Endothelial cell of umbilical vein (primary cell): ENCODE measurements around the gene RAB7A. TPM values are rescaled to one million over a fixed set of nuclear protein-coding genes. Genes with fewer than 3 reads are reported as not detected.

Experiments used
- BruUV-seq: library from RNA; stranded (reverse); fragments of 400-500 nt; replicated peaks from 2 replicates; lab custom pipeline; 2021; lab: Mats Ljungman, UMichigan
- CTCF ChIA-PET: fragments of 300-600, 350-600 bp; sonication (Branson Sonifier 250); formaldehyde crosslinking; loops from one replicate; lab custom pipeline; 2021; ENCODE audit warnings: antibody characterized with exemption, inconsistent platforms; lab: Charles Lee
- POLR2A ChIA-PET: fragments of 300-600, 350-600 bp; sonication (Branson Sonifier 250); formaldehyde crosslinking; loops from one replicate; lab custom pipeline; 2021; ENCODE audit warnings: antibody characterized with exemption, inconsistent platforms; lab: Charles Lee
- DNase-seq: peaks from one replicate; pipeline ENCODE4 v3.0.0-alpha.2; 2011; ENCODE audit warnings: low read depth, low spot score
- FAIRE-seq: peaks from 2 replicates; lab custom pipeline; 2011; peaks lifted over from hg19 to GRCh38; lab: Jason Lieb, UNC
- H2AFZ ChIP-seq: 2 replicates; pipeline ENCODE4 v1.6.0; 2012; ENCODE audit warnings: low read depth, low read length, control low read depth, inconsistent platforms
- H3K27ac ChIP-seq: 2 replicates; pipeline ENCODE4 v1.5.1; 2011; ENCODE audit warnings: low read depth, mild to moderate bottlenecking, control low read depth, low read length, moderate library complexity; ENCODE audit not compliant: insufficient read depth
- H3K27me3 ChIP-seq, 2 experiments: 2 replicates each; pipeline versions ENCODE4 v1.6.0 to v1.6.1; 2011; ENCODE audit warnings: low read length in 2 of 2, mixed read lengths in 1 of 2; ENCODE audit not compliant: control insufficient read depth in 2 of 2, insufficient read depth in 2 of 2
- H3K36me3 ChIP-seq, 2 experiments: 2 replicates in 1 of 2; 3 replicates in 1 of 2; pipeline ENCODE4 v1.5.1; 2011; ENCODE audit warnings: low read length in 2 of 2, mild to moderate bottlenecking in 1 of 2, moderate library complexity in 1 of 2; ENCODE audit not compliant: control insufficient read depth in 2 of 2, insufficient read depth in 2 of 2; ENCODE audit errors: extremely low read depth in 1 of 2
- H3K4me1 ChIP-seq: 3 replicates; pipeline ENCODE4 v1.5.1; 2011; ENCODE audit warnings: mild to moderate bottlenecking, low read length; ENCODE audit not compliant: control insufficient read depth, insufficient read depth; ENCODE audit errors: extremely low read depth
- H3K4me2 ChIP-seq: 2 replicates; pipeline ENCODE4 v1.6.1; 2011; ENCODE audit warnings: low read length, control low read depth, mixed read lengths; ENCODE audit not compliant: insufficient read depth
- H3K4me3 ChIP-seq, 3 experiments: fragments of 200-600 bp in 1 of 3; sonication (generic), shearing (Covaris generic) in 1 of 3; replicated peaks in 1 of 3; 2 replicates each; pipeline ENCODE4 v1.5.1; 2011 to 2016; ENCODE audit warnings: control low read depth in 3 of 3, low read length in 3 of 3, mild to moderate bottlenecking in 2 of 3, inconsistent platforms in 1 of 3, low read depth in 1 of 3, moderate library complexity in 1 of 3; ENCODE audit not compliant: insufficient read depth in 1 of 3
- H3K79me2 ChIP-seq: 2 replicates; pipeline ENCODE4 v1.6.0; 2012; ENCODE audit warnings: low read length, inconsistent platforms; ENCODE audit not compliant: control insufficient read depth, insufficient read depth
- H3K9ac ChIP-seq: replicated peaks from 2 replicates; pipeline ENCODE3; 2011; ENCODE audit warnings: low read length, control low read depth; ENCODE audit not compliant: insufficient read depth; ENCODE audit errors: extremely low read depth
- H3K9me1 ChIP-seq: replicated peaks from 3 replicates; pipeline ENCODE4 v1.6.0; 2011; ENCODE audit warnings: mild to moderate bottlenecking, low read length; ENCODE audit not compliant: control insufficient read depth, insufficient read depth; ENCODE audit errors: extremely low read depth
- H3K9me3 ChIP-seq: replicated peaks from 2 replicates; pipeline ENCODE4 v1.5.1; 2012; ENCODE audit warnings: low read length, inconsistent platforms; ENCODE audit not compliant: control insufficient read depth, insufficient read depth
- H4K20me1 ChIP-seq: replicated peaks from 2 replicates; pipeline ENCODE3; 2011; ENCODE audit warnings: mild to moderate bottlenecking, low read length; ENCODE audit not compliant: control insufficient read depth, insufficient read depth; ENCODE audit errors: extremely low read depth
- EZH2 ChIP-seq: IDR thresholded peaks from 2 replicates; pipeline ENCODE4 v1.6.1; 2012; ENCODE audit warnings: borderline replicate concordance, low read depth, mild to moderate bottlenecking, moderate library complexity, low read length, inconsistent platforms; ENCODE audit not compliant: severe bottlenecking
- FOS ChIP-seq: IDR thresholded peaks from 2 replicates; pipeline ENCODE4 v1.6.1; 2011; ENCODE audit warnings: mild to moderate bottlenecking, low read length, moderate library complexity, borderline replicate concordance; ENCODE audit not compliant: insufficient read depth
- GATA2 ChIP-seq: IDR thresholded peaks from 2 replicates; pipeline ENCODE4 v1.7.0; 2011; ENCODE audit warnings: low read depth, mild to moderate bottlenecking, moderate library complexity, mixed read lengths, low read length; ENCODE audit not compliant: insufficient read length, insufficient read depth
- JUN ChIP-seq: IDR thresholded peaks from 2 replicates; pipeline ENCODE4 v1.6.1; 2011; ENCODE audit warnings: borderline replicate concordance, low read depth; ENCODE audit not compliant: insufficient read length, insufficient read depth
- MYC ChIP-seq: IDR thresholded peaks from one replicate; pipeline ENCODE4 v1.6.1; 2011; ENCODE audit warnings: mild to moderate bottlenecking, low read depth, low read length
- POLR2A ChIP-seq: IDR thresholded peaks from 2 replicates; pipeline ENCODE4 v1.6.1; 2012; ENCODE audit warnings: low read depth, mild to moderate bottlenecking, control low read depth, low read length
- POLR2AphosphoS5 ChIP-seq: IDR thresholded peaks from 2 replicates; pipeline ENCODE4 v1.6.1; 2012; ENCODE audit warnings: low read depth, mild to moderate bottlenecking, control low read depth, low read length, moderate library complexity; ENCODE audit not compliant: insufficient read depth
- dilution Hi-C: fragments of 300-500 bp; cut with MboI; formaldehyde crosslinking; loops from one replicate; pipeline ENCODE4 v1.15.0; 2019; ENCODE audit warnings: low sequenced_read_pairs; ENCODE audit not compliant: extremely low pct_ligation_motif_present
- intact Hi-C: fragments of 100-400 bp; cut with micrococcal nuclease; formaldehyde crosslinking; loops from one replicate; pipeline ENCODE4 v1.10.0; 2022
- polyA plus RNA-seq, 4 experiments: library from polyadenylated mRNA; depleted of rRNA in 3 of 4; stranded (reverse) in 3 of 4; unstranded in 1 of 4; fragments of >200 nt; gene quantifications; 2 replicates each; pipeline versions ENCODE4 v1.2.1 to v1.2.3, GENCODE V29; 2011 to 2012; ENCODE audit warnings: missing spikeins in 1 of 4
- total RNA-seq: library from RNA; stranded (reverse); gene quantifications from 2 replicates; pipeline ENCODE4 v1.2.3, GENCODE V29; 2021
- TF ChIP-seq, protein P1 (sequence below): IDR thresholded peaks from 2 replicates; pipeline ENCODE4 v1.6.1; 2011; ENCODE audit not compliant: insufficient read depth, insufficient read length
- TF ChIP-seq, protein P2 (sequence below), 2 donors: IDR thresholded peaks; 1 replicate in 1 of 2; 2 replicates in 1 of 2; pipeline ENCODE4 v1.5.1; 2011; ENCODE audit warnings: low read length in 2 of 2, mild to moderate bottlenecking in 2 of 2, moderate library complexity in 2 of 2, control low read depth in 1 of 2, inconsistent platforms in 1 of 2, low read depth in 1 of 2; ENCODE audit not compliant: insufficient read depth in 1 of 2; ENCODE audit errors: extremely low read depth in 1 of 2

RAB7A gene
- total and polyA plus RNA-seq, 2 donors (not counting 3 experiments of a cell fraction or from before 2014, with no cell fraction given), result 243 to 262 TPM

DNA sequence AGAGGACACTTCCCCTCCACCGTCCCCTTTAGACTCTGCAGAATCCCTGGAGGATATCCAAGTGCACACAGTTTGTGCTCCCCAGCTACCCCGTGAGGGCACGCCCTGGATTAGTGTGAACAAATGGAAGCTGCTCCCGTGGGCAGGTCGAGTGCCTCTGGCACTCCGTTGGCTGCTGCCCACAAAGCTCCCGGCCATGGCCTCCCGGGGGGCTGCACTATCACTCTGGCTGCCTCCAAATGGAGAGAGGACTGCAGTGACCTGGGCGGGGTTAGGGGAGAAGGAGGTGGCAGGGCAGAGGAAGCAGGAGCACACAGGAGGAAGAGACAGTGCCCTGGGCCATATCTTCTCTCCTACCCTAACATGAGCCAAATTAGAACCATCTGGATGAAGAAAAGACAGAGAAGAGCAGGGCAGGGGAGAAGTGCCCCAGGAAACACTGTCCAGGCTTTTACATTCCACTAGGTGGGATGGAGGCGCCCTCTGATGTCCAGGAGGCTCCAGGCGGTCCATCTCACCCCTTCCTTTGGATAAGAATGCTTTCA is 124.0 kb downstream of the RAB7A start:
- FAIRE-seq, result no peak
- ChIA-PET CTCF (interaction anchor here (1.5 kb wide), 1 partner anchor 170 kb away, joined by 7 read pairs; no protein-coding TSS in a partner anchor), POLR2A (no interaction called here)
- H2AFZ ChIP-seq, result no peak overlapping the region
- H3K4me2 ChIP-seq, result no peak overlapping the region
- no peaks in the 10 kb centered on the region for H4K20me1 ChIP-seq
- dilution Hi-C loops (no loop called here), intact Hi-C loops (no loop called here)
- BruUV-seq, result no TSS peak
- no peak overlapping the region for H3K9ac ChIP-seq
- no peak overlapping the region for H3K27ac ChIP-seq
- no peak overlapping the region for H3K4me3 ChIP-seq
- H3K79me2 ChIP-seq, result no peaks in the 10 kb centered on the region
- H3K4me1 ChIP-seq, result peaks cover 4% of the 10 kb centered on the region
- H3K9me1 ChIP-seq, result no peaks in the 10 kb centered on the region
- no peaks in the 10 kb centered on the region for H3K27me3 ChIP-seq
- no peaks in the 10 kb centered on the region for H3K36me3 ChIP-seq
- H3K9me3 ChIP-seq, result no peaks in the 10 kb centered on the region
- DNase-seq, result no peak
- TF ChIP-seq EZH2, result no peak
- no peak for TF ChIP-seq POLR2AphosphoS5
- no peak for TF ChIP-seq MYC
- no peak for TF ChIP-seq JUN
- no peak for TF ChIP-seq GATA2
- TF ChIP-seq, protein P1, sequence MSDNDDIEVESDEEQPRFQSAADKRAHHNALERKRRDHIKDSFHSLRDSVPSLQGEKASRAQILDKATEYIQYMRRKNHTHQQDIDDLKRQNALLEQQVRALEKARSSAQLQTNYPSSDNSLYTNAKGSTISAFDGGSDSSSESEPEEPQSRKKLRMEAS, result no peak
- no peak for TF ChIP-seq POLR2A
- TF ChIP-seq, protein P2, sequence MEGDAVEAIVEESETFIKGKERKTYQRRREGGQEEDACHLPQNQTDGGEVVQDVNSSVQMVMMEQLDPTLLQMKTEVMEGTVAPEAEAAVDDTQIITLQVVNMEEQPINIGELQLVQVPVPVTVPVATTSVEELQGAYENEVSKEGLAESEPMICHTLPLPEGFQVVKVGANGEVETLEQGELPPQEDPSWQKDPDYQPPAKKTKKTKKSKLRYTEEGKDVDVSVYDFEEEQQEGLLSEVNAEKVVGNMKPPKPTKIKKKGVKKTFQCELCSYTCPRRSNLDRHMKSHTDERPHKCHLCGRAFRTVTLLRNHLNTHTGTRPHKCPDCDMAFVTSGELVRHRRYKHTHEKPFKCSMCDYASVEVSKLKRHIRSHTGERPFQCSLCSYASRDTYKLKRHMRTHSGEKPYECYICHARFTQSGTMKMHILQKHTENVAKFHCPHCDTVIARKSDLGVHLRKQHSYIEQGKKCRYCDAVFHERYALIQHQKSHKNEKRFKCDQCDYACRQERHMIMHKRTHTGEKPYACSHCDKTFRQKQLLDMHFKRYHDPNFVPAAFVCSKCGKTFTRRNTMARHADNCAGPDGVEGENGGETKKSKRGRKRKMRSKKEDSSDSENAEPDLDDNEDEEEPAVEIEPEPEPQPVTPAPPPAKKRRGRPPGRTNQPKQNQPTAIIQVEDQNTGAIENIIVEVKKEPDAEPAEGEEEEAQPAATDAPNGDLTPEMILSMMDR (IDR thresholded peaks at IDR 0.05; ENCODE audit: extremely low read depth in 1 of 2, insufficient read depth in 1 of 2, low read depth in 1 of 2, low read length in 2 of 2), result no peak
- no peak for TF ChIP-seq FOS
